GM18502 (cell line): ENCODE results near the gene DPY19L2.
"Not testable (repeated sequence)": the region's sequence is repeated elsewhere in the genome, so short reads cannot be mapped to it uniquely, and the experiment has no call there.

Experiments
- ATAC-seq: cut with Tn5 transposase; IDR thresholded peaks from one replicate; pipeline ENCODE4 v1.9.1; 2021; ENCODE audit warnings: mild to moderate bottlenecking; ENCODE audit not compliant: unreplicated experiment, poor library complexity

Gene DPY19L2

GRCh38 chr12:63668800-63669365 lies 590 bp upstream of the DPY19L2 start:
- peak; percentile 44 for ATAC-seq

DNA sequence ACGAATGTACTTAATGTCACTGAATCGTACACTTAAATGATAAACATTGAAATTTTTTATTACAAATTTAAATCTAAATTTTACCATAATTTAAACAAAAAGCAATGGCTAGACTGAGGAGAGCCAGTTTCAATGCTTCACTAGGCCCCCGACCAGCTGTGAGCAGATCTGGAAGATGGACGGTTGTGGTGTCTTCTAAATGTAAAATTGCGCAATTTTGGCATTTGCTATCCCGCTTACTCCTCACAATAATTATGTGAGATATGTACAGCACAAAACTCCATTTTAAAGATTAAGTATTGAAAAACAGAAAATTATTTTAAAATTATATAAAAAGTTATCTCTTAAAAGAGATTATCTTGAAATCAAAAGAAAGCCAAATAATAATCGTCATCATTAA lies 5.3 kb downstream of the DPY19L2 start:
- not testable (repeated sequence) for ATAC-seq

- ATAC-seq: not testable (repeated sequence)
Observed at GRCh38 chr12:63658501-63658900, 9.8 kb downstream of the DPY19L2 start.

DNA sequence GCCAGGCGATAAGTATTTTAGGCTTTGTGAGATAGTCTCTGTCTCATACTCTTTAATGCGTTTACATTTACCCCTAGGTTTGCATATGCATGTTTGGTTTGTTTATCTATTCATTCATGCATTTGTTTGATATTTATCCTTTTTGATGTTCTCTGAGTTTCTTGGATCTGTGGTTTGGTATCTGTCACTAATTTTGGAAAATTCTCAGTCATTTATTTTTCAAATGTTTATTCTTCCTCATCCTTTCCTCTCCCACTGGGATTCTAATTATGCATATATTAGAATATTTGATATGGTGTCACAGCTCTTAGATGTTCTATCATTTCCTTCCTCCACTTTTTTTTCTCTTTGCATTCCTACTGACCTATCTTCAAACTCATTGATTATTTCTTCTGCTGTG lies 11.9 kb downstream of the DPY19L2 start:
- ATAC-seq: not testable (repeated sequence)

DNA sequence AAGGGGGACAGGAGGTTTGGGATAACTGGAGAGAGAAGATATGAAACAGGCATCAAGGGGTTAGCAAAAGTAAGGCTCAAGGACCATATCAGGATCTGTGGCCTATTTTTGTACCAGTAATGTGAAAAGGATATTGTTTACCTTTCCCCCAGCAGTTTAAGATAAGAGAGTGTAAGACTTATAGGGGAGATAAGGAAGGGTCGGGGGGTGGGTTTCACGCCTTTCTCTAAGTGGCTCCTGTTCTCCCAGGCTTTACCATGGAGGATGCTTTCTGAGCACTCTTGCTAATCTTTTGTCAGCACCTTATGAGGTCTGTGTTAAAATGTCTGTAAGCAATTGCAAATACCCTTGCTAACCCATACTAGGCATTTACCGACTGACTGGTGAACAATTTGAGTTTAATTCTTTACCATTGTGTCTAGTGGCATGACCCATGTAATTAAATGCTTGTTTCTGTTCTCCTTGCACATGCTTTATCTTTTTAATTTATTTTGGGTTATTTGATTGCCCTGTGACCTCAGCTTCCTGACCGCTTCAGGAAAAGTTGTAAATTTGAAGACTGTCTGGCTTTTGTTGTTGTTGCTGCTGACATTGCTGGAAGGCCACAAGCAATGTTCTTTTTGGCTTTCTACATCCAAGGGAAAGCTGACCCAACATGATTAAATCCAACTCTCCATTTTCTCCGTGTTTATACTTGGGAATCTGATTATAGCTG lies 12.6 kb downstream of the DPY19L2 start:
- not testable (repeated sequence) for ATAC-seq

GRCh38 chr12:63654481-63654880 lies 13.8 kb downstream of the DPY19L2 start:
- ATAC-seq: not testable (repeated sequence)

GRCh38 chr12:63649517-63649916 lies 18.8 kb downstream of the DPY19L2 start:
- ATAC-seq: not testable (repeated sequence)

DNA sequence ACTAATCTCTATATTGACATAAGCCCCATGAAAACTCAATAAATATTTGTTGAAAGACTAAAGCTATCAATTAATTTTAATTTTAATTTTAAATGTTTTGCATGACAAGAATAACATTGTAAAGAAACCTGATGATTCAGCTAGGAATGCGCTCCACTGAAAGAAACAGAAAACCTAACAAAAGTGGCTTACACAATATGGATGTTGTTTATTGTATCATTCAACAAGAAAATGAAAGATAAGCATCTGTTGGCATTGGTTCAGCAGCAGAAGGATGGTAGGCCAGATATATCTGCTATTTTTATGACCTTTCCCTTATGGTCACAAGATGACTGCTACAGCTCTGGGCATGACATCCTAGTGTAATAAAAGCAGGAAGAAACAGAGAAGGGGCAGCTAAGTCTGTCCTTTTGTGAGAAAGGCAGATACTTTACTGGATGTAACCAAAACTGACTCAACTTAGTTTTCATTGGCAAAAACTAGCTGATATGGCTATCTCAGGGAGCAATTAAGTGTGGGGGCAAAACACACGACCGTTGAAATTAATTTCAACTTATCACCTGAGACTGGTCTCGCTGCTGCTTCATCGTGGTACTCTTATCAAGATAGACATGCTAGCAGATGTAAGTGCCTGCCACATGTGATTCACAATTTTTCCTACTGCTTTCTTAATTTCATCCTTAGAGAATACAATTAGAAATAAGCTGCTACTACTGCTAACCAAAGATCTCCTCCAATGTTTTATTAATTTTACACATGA lies 24.7 kb downstream of the DPY19L2 start:
- not testable (repeated sequence) for ATAC-seq

- not testable (repeated sequence) for ATAC-seq
Observed at GRCh38 chr12:63624258-63624657, 44.0 kb downstream of the DPY19L2 start.

GRCh38 chr12:63615544-63615943 lies 52.7 kb downstream of the DPY19L2 start:
- ATAC-seq: not testable (repeated sequence)

- ATAC-seq: not testable (repeated sequence)
Observed at GRCh38 chr12:63611285-63611684, 57.0 kb downstream of the DPY19L2 start.

GRCh38 chr12:63609281-63609680 lies 59.0 kb downstream of the DPY19L2 start:
- ATAC-seq: not testable (repeated sequence)

GRCh38 chr12:63604985-63605384 lies 63.3 kb downstream of the DPY19L2 start:
- not testable (repeated sequence) for ATAC-seq

DNA sequence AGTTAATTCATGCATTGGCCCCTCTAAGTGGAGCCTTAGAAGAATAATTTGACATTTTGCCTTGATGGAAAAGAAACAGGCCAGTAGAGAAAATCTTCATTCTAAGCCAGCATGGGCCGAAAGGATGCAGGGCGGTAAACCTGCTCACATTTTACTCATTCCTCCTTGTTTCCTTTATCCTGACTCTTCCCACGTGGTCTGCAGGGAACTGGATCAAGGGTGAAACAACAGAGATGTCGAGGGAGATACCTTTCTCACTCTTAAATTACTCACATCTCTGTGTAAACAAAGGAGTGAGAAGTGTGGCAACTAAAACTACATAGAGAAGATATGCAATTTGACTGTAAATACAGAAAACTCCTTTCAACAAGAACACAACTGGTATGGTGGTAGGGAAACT lies 73.5 kb downstream of the DPY19L2 start:
- not testable (repeated sequence) for ATAC-seq

DNA sequence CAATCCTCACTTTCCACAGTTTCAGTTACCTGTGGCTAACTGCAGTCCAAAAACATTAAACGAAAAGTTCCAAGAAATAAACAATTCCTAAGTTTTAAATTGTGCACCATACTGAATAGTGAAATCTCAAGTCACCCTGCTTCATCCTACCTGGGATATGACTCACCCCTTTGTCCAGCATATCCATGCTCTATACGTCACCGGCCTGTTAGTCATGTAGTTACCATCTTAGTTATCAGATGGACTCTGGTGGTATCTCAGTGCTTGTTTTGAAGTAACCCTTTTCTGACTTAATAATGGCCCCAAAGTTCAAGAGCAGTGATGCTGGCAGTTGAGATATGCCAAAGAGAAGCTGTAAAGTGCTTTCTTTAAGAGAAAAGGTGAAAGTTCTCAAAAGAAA lies 83.9 kb downstream of the DPY19L2 start:
- not testable (repeated sequence) for ATAC-seq

- not testable (repeated sequence) for ATAC-seq
Observed at GRCh38 chr12:63583289-63583688, 85.0 kb downstream of the DPY19L2 start.

- ATAC-seq: not testable (repeated sequence)
Observed at GRCh38 chr12:63577631-63578030, 90.7 kb downstream of the DPY19L2 start.

- not testable (repeated sequence) for ATAC-seq
Observed at GRCh38 chr12:63572038-63572437, 96.3 kb downstream of the DPY19L2 start.

- not testable (repeated sequence) for ATAC-seq
Observed at GRCh38 chr12:63558445-63558844, 109.8 kb downstream of the DPY19L2 start.

DNA sequence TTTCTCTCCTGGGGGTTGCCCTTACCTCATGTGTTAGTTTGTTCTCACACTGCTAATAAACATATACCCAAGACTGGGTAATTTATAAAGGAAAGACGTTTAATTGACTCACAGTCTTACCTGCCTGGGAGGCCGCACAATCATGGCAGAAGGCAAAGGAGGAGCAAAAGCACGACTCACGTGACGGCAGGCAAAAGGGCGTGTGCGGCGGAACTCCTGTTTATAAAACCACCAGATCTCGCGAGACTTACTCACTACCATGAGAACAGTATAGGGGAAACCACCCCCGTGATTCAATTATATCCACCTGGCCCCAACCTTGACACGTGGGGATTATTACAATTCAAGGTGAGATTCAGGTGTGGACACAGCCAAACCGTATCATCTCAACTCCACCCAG lies 116.9 kb downstream of the DPY19L2 start:
- ATAC-seq: not testable (repeated sequence)

DNA sequence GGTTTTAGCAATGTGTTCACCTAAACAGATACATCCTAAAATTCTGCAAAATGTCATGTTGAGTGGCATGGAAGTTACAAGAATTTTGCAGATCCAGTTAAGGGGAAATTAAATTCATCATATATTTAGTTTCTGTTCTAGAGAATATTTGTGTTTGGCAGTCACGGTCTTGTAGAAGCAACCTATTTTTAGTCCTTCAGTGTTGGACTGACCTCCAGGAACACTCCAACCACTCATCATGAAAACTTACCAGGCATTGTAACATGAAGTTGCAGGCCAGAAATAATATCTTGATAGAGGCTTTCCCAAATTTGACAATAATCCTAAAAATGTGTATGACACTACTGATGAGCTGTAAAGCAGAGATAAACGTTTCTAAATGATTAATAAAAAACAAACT lies 119.3 kb downstream of the DPY19L2 start:
- ATAC-seq: not testable (repeated sequence)
